Measurements from ENCODE around the gene DHX15.

DHX15 gene

DNA sequence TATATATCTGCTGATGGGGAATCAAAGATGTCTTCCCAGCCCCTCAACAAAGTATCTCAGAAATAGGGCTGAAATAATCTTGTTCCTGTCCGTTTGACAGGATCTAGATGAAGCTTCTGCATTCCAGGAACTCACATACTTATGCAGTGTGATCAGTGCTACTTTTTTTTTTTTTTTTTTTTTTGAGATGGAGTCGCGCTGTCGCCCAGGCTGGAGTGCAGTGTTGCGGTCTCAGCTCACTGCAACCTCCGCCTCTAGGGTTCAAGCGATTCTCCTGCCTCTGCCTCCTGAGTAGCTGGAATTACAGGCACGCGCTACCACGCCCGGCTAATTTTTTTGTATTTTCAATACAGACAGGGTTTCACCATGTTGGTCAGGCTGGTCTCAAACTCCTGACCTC, 36.4 kb downstream of the DHX15 start:
- DNase-seq = no peak
- H3K4me3 ChIP-seq (ENCODE audit: low read depth, low read length) = no peak overlapping the region
- peaks cover 64% of the 10 kb centered on the region for H3K36me3 ChIP-seq
- no peaks in the 10 kb centered on the region for H3K4me1 ChIP-seq
- no peaks in the 10 kb centered on the region for H3K27me3 ChIP-seq
- TF ChIP-seq, protein P1, sequence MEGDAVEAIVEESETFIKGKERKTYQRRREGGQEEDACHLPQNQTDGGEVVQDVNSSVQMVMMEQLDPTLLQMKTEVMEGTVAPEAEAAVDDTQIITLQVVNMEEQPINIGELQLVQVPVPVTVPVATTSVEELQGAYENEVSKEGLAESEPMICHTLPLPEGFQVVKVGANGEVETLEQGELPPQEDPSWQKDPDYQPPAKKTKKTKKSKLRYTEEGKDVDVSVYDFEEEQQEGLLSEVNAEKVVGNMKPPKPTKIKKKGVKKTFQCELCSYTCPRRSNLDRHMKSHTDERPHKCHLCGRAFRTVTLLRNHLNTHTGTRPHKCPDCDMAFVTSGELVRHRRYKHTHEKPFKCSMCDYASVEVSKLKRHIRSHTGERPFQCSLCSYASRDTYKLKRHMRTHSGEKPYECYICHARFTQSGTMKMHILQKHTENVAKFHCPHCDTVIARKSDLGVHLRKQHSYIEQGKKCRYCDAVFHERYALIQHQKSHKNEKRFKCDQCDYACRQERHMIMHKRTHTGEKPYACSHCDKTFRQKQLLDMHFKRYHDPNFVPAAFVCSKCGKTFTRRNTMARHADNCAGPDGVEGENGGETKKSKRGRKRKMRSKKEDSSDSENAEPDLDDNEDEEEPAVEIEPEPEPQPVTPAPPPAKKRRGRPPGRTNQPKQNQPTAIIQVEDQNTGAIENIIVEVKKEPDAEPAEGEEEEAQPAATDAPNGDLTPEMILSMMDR (IDR thresholded peaks at IDR 0.05; ENCODE audit: low read depth, low read length) = no peak
- H3K9me3 ChIP-seq = no peaks in the 10 kb centered on the region

DNA sequence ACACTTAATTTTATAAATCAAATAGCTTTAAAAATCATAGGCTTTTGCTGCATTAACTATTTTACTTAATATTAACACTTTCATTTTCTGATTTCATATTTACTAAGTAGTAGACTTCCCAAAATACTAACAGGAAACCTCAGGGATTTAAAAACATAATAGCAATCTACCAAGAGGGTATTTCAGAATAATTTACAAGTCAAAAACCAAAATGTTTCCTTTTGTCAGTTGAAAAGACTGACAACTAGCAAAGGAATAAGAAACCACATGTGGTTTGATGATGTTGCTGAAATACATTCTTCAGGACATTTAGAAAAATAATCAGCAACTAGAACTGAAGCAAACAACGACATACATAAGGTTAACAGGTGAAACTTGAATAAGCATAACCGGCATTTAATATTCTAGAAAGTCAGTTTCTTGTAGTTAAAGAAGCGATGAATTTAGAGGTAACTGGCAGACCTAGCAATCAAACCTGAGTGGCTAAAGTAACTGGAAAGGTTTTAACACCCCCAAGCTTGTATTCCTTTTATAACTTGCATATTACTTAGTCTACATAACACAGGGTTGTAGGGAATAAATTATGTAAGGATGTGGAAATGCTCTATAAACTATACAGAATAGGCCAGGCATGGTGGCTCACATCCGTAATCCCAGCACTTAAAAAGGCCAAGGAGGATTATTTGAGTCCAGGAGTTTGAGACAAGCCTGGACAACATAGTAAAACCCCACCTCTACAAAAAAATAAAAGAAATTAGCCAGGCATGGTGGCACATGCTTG, 40.0 kb downstream of the DHX15 start:
- Histone ChIP-seq H3K9me3 (no peaks in the 10 kb centered on the region), H3K4me1 (no peaks in the 10 kb centered on the region), H3K36me3 (peaks cover 65% of the 10 kb centered on the region), H3K4me3 (ENCODE audit: low read depth, low read length) (no peak overlapping the region), H3K27me3 (no peaks in the 10 kb centered on the region)
- DNase-seq = no peak
- TF ChIP-seq, protein P1 (IDR thresholded peaks at IDR 0.05; ENCODE audit: low read depth, low read length) = no peak

DNA sequence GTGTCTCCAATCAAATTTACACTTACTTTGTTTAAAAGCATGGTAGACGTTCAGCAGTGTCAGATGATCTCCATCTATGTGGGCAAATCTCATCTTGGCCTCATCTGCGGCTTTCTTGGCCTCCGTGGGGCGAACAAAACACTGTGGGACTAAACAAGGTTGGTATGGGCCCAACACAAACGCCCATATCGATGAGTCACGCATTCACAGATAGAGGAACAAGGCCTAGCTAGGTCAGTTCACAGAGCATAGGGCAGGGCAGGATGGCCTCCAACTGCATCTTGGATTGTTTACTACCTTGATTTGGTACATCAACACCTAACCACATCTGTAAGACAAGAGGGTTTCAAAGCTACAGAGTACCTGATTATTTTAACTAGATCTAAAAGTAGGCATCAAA, 47.3 kb downstream of the DHX15 start:
- peaks cover 76% of the 10 kb centered on the region for H3K36me3 ChIP-seq
- TF ChIP-seq, protein P1 (IDR thresholded peaks at IDR 0.05; ENCODE audit: low read depth, low read length) = no peak

DNA sequence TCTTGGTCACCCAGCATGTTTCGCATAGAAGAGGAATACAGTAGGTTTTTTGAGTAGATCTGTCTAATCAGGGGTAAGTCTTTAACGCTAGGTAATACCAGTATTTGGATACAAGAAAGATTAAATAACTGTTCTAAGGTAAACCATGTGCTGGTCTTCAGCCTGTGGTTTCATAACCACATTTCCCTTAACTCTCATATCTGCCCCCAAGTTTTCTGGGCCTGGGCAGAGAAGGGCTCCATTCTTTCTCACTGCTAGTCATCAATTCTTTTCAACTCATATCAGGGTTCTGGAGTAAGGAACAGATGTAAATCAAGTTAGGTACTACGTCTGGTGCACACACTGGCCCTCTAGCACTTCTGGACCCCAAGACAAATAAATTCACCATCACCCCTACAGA, 49.0 kb downstream of the DHX15 start:
- Histone ChIP-seq H3K4me3 (ENCODE audit: low read depth, low read length) (no peak overlapping the region), H3K36me3 (peaks cover 77% of the 10 kb centered on the region), H3K4me1 (no peaks in the 10 kb centered on the region), H3K27me3 (no peaks in the 10 kb centered on the region), H3K9me3 (no peaks in the 10 kb centered on the region)
- DNase-seq = no peak
- TF ChIP-seq, protein P1 (IDR thresholded peaks at IDR 0.05; ENCODE audit: low read depth, low read length) = no peak

More for the DNA sequence above, 47.3 kb downstream of the DHX15 start:
- no peak for DNase-seq
- H3K4me3 ChIP-seq (ENCODE audit: low read depth, low read length) = no peak overlapping the region
- H3K4me1 ChIP-seq = no peaks in the 10 kb centered on the region
- no peaks in the 10 kb centered on the region for H3K9me3 ChIP-seq
- H3K27me3 ChIP-seq = no peaks in the 10 kb centered on the region

DNA sequence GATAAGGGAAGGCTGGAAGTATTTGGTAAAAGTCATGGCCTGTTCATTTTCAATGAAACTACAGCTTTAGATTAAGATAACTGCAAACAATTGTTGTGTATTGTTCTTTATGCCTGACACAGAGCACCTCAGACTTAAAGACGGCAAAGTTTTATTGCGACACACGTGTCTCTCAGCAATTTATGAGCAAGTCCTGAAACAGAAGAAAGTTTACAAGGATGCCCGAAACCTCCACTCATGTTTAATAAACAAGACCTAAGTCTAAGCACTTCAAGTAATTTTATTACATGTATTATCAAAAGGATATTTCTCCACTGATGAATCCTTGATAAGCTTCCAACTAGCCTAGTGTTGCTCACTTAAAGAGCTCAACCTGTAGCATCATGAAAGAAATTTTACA, 51.0 kb downstream of the DHX15 start:
- no peaks in the 10 kb centered on the region for H3K9me3 ChIP-seq
- peaks cover 81% of the 10 kb centered on the region for H3K36me3 ChIP-seq
- no peaks in the 10 kb centered on the region for H3K27me3 ChIP-seq
- H3K4me3 ChIP-seq (ENCODE audit: low read depth, low read length) = no peak overlapping the region
- no peaks in the 10 kb centered on the region for H3K4me1 ChIP-seq
- TF ChIP-seq, protein P1 (IDR thresholded peaks at IDR 0.05; ENCODE audit: low read depth, low read length) = no peak
- no peak for DNase-seq

DNA sequence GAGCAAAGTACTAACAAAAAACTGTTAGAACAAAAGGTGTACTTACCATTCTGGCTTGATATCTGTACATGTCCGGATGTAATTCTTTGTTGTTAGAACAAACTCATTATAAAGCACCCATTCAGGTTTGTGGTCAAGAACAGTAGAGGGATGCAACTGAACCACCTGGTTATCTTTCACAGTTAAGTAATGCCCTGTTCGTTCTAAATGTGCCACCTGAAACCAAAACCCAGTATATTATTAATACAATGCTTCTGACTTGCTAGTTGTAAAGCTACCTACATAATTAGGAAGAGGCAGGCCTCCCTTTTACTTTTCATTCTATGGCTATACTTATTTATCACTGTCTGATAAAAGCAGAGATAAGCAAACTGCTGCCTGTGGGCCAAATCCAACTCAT, 54.8 kb downstream of the DHX15 start:
- H3K4me3 ChIP-seq (ENCODE audit: low read depth, low read length) = no peak overlapping the region
- H3K27me3 ChIP-seq = no peaks in the 10 kb centered on the region
- H3K4me1 ChIP-seq = no peaks in the 10 kb centered on the region
- TF ChIP-seq, protein P1 (IDR thresholded peaks at IDR 0.05; ENCODE audit: low read depth, low read length) = no peak
- H3K36me3 ChIP-seq = peaks cover 83% of the 10 kb centered on the region
- H3K9me3 ChIP-seq = no peaks in the 10 kb centered on the region
- DNase-seq = no peak
